Stimulated activated CD4-positive, alpha-beta T cell treated with anti-CD3 and anti-CD28 coated beads, Interleukin-2, amount 100 ng/mL, for 48 hours (primary cell): Measurements from ENCODE around the gene PNPLA5.
"Not testable (repeated sequence)": the region's sequence is repeated elsewhere in the genome, so short reads cannot be mapped to it uniquely, and the experiment has no call there.

Source experiments
- DNase-seq, 2 donors: peaks; one replicate each; pipeline ENCODE4 v3.0.0-alpha.2; 2020

The PNPLA5 gene, protein sequence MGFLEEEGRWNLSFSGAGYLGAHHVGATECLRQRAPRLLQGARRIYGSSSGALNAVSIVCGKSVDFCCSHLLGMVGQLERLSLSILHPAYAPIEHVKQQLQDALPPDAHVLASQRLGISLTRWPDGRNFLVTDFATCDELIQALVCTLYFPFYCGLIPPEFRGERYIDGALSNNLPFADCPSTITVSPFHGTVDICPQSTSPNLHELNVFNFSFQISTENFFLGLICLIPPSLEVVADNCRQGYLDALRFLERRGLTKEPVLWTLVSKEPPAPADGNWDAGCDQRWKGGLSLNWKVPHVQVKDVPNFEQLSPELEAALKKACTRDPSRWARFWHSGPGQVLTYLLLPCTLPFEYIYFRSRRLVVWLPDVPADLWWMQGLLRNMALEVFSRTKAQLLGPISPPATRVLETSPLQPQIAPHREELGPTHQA

DNA sequence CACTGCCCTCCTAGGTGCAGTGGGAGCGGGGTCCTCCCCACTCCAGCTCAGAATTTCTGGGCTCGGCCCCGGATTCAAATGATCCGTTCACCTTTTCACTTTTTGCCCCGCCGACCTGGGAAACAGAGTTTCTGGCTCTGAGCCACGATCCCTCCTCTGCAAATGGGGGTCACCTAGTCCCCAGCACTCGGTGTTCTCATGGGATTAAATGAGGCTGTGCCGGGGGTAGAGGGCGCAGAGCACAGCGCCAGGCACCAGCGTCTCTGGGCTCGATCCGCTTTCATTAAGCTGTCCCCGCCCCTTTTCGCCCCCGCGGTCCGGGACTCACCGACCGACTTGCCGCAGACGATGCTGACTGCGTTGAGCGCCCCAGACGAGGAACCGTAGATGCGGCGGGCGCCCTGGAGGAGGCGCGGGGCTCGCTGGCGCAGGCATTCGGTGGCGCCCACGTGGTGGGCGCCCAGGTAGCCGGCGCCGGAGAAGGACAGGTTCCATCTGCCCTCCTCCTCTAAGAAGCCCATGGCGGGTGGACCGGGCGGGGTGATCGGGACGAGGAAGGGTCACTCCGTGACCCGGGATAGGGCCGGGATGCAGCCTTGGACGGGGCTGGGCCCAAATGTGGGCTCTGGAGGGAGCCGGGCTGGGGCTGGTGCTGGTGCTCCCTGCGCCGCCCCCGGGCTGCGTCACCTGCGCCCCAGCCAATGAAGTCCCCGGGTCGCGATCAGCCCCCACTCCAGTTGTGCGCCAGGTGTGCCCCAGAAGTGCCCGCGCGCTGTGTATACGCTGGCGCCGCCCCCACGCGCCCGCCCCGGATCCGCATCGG is at the start of gene PNPLA5:
PNPLA5 (minus strand) TSS at position 654 of the 823 bp plus-strand sequence; CDS start at position 521, 133 bp downstream.
- peak; percentile 19 to 29 for DNase-seq

DNA sequence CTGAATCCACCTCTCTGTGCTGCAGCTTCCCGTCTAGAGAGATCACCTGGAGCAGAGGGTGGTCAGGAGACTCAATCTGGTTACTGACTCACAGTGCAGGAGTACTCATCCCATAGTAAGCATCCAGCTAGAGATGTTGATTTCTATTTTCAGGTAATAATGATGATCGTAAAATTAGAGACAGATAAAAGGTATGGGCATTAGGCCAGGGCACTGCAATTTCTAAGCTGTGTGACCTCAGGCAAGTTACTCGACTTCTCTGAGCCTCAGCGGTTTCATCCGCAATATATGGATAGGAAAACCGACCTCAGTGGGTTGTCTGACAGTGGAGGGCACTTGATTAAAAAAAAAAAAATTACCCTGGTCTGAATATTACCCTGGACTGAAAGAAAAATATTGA is 49.6 kb upstream of the PNPLA5 start:
- no peak for DNase-seq

DNA sequence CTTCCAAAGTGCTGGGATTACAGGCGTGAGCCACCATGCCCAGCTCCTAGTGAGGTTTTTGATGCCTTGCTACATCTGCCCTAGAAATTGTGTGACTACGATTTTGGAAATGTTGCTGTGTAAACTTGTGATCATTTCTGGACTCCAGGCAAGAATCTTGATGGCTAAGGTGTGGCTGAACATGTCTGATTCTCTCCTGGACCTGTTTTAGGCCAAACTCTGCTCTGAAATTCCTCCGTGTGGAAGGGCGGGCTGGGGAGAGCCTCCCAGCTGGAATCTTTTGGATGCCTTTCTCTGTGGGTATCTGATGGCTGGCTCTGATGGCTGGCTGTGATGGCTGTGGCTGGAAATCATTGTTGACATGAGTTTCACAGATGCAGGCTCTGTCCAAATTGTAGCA is 40.0 kb upstream of the PNPLA5 start:
- DNase-seq: no peak

DNA sequence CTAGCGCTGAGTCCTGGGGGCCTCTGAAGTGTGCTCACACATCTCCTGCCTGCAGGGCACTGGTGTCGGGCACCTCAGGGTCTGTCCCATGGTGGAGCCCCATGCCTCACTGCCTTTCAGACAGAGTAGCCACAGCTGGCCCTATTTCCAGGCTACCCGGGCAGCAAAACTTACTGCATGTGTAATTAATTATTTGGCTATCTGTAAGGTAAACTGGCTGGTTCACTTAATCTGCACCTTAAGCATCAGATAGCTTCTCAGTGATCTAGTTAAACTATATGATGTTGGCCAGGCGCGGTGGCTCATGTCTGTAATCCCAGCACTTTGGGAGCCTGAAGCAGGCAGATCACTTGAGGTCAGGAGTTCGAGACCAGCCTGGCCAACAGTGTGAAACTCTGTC is 37.1 kb upstream of the PNPLA5 start:
- DNase-seq: no peak

DNA sequence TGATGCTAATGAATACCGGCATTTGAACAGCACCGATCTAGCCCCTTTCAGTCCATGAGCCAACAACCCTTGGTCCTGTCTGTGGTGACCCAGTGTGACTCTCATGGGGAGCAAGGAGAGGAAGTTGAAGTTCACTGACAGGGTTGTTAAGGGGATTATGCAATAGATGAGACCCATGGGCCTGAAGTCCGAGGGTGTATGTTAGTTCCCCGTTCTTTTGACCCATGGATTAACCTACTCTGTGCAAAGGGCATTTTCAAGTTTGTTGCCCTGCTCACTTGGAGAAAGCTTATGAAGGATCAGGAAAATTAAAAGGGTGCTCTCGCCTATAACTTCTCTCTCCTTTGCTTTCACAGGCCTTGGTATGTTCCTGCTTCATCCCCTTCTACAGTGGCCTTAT is 36.7 kb upstream of the PNPLA5 start:
- DNase-seq: no peak

DNA sequence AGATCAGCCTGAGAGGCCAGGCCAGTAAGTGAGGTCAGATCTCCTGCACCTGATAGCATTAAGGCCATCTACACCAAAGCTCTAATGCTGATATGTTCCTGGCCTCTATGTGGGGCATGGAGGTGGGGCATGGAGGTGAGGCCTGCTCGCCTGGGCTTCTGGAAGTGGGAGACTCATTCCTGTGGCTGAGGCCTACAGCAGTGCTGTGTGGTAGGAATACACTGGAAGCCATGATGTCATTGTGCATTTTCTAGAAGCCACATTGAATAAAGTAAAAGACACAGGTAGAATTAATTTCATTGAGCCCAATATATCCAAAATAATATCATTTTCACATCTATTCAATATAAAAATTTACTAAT is 34.5 kb upstream of the PNPLA5 start:
- DNase-seq: no peak

DNA sequence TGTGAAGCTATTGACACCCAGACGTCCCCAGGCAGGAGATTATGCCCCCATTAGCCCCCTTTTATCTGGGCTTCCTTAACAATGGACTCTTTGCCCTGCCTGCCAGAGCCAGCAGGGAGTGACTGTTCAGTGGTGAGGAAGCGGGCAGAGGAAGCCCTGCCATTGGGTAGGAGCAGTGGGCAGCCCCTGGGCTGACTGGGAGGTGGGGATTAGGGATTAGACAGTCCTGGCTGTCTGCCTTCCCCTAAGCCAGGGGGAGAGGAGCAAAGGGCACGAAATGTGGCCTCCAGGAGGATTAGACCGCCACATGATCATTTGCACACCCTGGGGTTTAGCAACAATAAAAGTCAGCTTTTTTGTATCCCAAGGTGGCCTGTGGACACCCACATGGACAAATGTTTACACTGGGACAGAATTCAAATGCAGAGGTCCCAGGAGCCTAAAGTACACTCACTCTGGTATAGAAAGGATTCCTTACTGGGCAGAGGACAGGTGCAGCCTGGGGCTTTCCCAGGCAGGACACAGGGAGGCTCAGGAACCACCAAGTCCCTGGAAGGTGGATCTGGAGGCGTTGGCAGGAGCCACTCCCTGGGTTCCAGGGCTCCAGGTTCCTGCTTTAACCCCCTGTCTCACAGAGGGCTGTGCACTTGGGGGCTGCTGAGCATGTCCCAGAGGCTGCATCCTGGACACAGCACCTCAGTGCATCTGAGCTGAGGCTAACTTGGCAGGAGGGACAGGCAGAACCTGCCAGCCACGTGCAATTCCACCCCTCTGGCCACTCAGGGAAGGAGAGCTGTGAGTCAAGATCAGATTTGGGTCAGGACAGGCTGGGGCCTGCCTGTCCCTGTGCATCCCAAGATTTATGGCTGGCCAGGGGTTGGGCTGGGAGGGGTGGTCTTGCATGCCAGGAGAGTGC is 33.9 kb upstream of the PNPLA5 start:
- no peak for DNase-seq

DNA sequence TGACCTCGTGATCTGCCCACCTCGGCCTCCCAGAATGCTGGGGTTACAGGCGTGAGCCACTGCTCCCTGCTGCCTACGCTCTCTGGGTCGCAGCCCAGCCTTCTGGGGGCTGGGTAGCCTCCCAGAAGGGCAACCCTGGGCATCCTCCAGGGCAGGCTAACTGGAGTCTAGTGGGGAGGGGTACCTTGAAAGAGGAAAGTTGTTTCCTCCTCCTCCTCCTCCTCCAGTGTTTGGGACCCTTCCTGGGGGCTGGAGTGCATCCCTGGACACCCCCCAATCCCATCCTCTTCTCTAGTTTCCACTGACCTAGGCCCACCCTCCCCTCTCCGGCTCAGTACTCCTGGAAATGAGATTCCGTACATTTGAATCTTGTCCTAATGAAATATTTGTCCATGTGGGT is 33.1 kb upstream of the PNPLA5 start:
- no peak for DNase-seq

DNA sequence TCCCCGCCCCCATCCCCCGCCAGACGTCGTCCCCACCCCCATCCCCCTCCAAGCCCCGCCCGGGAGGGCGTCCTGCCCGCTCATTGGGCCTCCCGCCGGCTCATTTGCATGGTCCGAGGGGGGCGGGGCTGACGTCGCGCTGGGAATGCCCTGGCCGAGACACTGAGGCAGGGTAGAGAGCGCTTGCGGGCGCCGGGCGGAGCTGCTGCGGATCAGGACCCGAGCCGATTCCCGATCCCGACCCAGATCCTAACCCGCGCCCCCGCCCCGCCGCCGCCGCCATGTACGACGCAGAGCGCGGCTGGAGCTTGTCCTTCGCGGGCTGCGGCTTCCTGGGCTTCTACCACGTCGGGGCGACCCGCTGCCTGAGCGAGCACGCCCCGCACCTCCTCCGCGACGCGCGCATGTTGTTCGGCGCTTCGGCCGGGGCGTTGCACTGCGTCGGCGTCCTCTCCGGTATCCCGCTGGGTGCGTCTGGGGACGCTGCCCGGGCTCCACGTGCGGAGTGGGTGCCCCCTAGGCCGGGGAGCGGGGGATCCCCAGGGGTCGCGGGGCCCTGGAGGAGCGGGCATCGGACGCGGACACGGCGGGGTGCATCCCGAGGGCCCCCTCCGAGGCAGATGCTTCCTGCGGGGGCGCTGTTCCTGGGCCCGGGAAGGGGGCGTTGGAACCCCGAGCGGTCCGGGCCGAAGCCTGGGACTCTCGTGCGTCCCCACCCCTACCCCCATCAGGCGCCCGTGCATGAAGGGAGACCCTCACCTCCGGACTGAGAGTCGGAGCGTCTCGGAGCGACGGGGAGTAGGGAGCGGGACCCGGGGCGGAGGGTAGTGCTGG is 32.0 kb upstream of the PNPLA5 start, which contains the start of gene PNPLA3:
PNPLA3 (plus strand) TSS at position 175 of the 834 bp plus-strand sequence; CDS start at position 282, 107 bp downstream.
- peak; percentile 68 to 69 for DNase-seq

DNA sequence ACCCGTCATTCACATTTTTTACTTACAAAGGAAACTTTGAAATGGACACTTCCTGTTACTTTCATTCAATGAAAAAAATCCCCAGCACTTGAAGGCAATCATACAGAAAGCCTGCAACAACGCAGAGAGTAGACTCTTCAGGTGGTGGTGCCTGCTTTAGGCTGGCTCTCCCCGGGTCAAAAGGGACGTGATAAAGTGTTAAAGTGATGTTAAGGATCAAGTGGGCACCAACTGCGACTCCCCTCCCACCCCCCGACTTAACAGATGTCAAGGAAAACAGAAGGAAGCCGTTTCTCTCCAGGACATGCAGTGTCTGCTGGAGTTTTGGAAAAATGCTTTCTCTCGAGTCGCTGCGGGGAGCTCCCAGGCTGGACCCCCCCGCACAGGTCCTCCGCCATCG is 31.4 kb upstream of the PNPLA5 start:
- DNase-seq: no peak

DNA sequence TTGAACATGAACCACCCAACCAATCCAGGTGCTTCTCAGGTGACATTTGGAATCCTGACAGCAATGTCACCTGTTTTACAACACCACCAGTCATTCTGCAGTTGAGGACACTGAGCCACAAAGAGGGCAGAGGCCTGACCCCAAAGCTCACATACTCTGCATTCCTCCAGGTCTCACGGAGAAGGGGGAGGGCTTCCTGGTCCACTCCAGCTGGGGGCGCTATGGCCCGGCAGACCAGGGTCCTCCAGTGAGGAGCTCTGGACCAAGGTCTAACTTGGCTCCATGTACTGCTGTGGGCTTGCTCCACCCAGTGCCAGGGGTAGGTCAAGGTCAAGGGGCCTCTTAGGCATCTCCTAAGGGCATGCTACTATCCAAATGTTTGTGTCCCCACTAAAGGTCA is 30.3 kb upstream of the PNPLA5 start:
- no peak for DNase-seq

DNA sequence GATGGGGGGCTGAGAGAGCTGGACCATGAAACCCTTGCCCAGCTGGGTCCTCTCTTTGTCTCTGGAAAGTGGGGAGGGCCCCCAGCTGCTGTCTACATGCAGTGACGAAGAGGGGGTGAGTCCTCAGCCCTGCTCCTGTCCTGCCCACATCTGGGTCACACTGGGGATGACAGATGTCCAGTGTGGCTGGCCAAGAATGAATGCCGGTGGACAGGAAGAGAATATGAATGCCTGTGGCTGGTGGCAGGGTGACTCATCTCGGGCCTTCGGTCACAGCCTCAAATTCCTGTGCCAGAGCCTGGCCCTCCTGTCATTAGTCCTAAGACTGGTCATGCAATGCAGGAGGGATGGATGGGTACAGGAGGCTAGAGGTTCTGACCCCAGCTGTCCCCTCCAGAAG is 29.6 kb upstream of the PNPLA5 start:
- no peak for DNase-seq

DNA sequence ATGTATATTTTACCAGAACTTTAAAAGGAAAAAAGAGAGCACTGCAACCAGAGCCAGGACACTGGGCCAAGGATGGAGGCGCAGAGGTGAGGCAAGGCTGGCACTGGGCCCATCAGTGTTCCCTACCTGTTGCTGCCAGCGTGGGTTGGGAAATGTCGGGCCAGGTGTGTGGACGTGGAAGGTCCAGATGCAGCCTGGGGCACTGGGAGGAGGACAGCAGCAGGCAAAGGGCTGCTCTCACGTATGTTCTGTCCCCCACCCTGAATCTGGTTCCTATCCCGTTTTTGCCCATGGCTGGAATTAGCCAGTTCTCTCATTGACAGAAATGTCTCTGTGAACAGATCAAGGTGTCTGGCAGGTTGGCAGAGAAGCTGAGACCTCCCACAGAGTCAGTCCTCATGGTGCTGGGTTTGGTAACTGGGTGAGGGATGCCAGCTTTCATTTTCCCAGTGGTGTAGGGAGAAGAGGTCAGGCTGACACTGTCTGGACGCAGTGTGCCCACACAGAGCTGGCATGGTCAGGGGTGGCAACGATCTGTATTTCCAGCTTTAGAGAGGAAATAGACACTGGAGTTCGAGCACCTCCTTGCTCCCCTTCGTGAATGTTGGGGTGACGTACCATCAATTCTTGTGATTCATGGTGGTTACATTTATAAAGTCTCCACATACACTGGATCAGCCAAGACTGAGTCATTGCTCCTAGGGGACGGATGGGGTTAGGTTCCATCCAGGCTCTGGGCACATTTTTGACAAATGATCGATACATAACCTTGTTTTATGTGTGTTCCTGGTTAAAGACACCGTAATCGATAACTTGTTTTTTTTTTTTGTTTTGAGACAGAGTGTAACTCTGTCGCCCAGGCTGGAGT is 27.5 kb upstream of the PNPLA5 start:
- no peak for DNase-seq

DNA sequence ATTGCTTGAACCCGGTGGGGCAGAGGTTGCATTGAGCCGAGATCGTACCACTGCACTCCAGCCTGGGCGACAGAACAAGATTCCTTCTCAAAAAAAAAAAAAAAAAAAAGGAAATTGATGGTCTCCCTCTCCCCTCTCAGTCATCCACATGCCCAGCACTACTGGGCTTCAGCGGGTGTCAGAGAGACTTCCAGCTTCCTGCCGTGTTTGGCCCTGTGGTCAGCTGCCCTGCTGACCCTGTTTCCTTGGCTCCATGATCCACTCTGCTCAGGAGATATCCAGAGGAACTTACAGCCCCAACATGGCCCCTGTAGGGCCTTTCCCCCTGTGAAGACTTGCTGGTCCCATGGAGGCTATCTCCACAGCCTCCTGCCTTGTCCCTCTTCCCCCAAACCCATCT is 25.7 kb upstream of the PNPLA5 start:
- no peak for DNase-seq

DNA sequence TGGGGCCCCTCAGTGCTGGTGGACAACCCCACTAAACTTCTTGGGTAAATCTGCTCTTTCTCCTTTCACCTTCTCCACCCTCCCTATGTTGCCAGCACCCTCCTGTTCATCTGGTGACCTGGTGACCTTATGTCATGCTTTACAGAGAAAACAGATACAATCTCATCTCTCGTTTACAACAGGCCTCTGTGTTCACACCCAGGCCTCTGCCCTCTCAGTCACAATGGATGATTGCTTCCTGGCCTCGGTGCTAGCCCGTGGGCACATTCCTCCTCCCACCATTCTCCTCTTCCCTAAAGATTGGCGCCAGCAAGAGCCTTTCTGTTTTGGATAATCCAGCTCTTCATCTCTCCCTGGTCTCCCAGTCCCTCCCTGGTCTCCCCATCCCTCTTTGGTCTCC is 19.5 kb upstream of the PNPLA5 start:
- DNase-seq: no peak

DNA sequence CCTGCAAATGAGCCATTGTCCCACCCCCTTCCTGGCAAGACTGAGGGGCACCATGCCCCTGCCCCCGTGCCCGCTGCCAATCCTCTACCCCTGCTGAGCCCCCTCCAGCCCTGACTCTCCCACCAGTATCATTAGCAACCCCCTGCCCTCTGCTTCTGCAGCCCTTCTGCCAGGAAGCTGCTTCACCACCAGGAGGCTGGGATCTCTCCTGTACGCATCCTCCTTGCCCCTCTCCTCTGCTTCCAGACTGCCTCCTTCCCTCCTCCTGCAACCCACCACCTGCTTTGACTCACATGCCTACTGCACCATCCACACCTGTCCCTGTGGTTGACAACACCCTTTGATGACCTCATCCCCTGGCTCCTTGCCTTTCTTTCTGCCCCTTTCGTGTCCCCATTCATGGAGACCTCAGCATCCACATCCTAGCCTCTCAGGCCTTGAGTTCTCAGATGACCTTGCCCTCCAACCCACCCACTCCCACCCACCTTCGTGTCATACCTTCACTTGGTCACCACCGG is 18.4 kb upstream of the PNPLA5 start:
- no peak for DNase-seq

DNA sequence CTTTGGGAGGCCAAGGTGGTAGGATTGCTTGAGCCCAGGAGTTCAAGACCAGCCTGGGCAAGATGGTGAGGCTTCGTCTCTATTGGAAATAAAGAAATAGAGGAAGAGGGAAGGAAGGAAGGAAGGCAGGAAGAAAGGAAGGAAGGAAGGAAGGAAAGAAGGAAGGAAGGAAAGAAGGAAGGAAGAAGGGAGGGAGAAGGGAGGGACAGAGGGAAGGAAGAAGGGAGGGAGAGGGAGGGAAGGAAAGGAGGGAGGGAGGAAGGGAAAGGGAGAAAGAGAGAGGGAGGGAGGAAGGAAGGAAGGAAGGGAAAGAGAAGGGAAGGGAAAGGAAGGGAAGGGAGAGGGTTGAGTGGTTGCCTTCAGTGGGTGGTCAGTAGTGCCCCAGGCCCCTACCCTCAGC is 17.9 kb upstream of the PNPLA5 start:
- no peak for DNase-seq

DNA sequence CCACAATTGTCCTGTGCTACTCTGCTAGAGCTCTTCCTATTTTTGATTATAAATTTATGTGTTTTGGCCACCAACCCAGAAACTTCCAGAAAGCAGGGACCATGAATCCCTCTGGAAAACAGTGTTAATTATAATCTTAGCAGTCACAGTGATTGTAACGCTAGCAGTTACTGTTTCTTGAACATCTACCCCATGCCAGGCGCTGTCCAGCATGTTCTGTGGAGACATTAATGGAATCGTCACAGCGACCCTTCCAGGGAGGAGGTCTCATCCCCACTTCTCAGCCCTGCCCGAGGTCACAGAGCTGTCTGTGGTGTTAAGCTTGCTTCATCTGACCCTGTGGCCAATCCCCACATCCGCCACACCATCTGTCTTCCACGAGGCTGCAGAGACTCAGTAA is 13.9 kb upstream of the PNPLA5 start:
- no peak for DNase-seq

DNA sequence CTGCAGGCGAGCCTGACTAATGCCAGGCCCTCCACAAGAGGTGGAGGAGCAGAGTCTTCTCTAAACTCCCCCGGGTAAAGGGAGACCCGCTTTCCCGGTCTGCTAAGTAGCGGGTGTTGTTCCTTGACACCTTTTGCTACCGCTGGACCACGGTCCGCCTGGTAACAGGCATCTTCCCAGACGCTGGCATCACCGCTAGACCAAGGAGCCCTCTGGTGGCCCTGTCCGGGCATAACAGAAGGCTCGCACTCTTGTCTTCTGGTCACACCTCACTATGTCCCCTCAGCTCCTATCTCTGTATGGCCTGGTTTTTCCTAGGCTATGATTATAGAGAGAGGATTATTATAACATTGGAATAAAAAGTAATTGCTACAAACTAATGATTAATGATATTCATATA is 12.6 kb upstream of the PNPLA5 start:
- peak in 1 of 2 donors; percentile 29 for DNase-seq

DNA sequence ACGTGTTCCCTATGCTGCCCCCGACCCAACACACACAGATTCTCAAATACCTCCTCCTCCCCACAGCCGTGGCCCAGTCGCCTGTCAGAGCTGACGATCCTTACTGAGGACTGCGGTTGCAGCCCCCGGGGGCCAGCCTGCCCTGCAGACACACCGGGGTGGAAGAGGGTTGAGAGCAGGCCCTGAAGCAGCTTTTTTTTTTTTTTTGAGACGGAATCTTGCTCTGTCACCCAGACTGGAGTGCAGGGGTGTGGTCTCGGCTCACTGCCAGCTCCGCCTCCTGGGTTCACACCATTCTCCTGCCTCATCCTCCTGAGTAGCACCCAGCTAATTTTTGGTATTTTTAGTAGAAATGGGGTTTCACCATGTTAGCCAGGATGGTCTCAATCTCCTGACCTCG is 11.2 kb upstream of the PNPLA5 start:
- DNase-seq: not testable (repeated sequence)
